GM10248 (cell line): ENCODE measurements around the gene KCNQ1.

ENCODE experiments used
- CTCF ChIA-PET: fragments of 300-600 bp; sonication (Branson Sonifier 250); formaldehyde crosslinking; extraction: SDS; loops from one replicate; lab custom pipeline; 2021; ENCODE audit warnings: antibody characterized with exemption; lab: Yijun Ruan, JAX
- POLR2A ChIA-PET: fragments of 350-650 bp; sonication (Branson Sonifier 250); formaldehyde crosslinking; extraction: SDS; loops from one replicate; lab custom pipeline; 2020; ENCODE audit warnings: antibody characterized with exemption; lab: Yijun Ruan, JAX
- DNase-seq: peaks from one replicate; pipeline ENCODE4 v3.0.0; 2012; ENCODE audit errors: extremely low spot score
- CTCF ChIP-seq: IDR thresholded peaks from 2 replicates; pipeline ENCODE4 v1.5.1; 2012; ENCODE audit warnings: mild to moderate bottlenecking, low read depth; ENCODE audit errors: extremely low read depth, missing control alignments, control extremely low read depth

KCNQ1 gene

GRCh38 chr11:2558861-2559526 is 114.2 kb downstream of the KCNQ1 start:
- ChIA-PET CTCF (no interaction called here), POLR2A (no interaction called here)
- no peak for TF ChIP-seq CTCF
- no peak for DNase-seq

GRCh38 chr11:2559527-2560311 is 114.9 kb downstream of the KCNQ1 start:
- TF ChIP-seq CTCF: no peak
- POLR2A ChIA-PET: no interaction called here
- CTCF ChIA-PET: no interaction called here
- DNase-seq: no peak

GRCh38 chr11:2561696-2562581 is 117.1 kb downstream of the KCNQ1 start:
- CTCF ChIA-PET: no interaction called here
- no peak for DNase-seq
- POLR2A ChIA-PET: no interaction called here
- TF ChIP-seq CTCF: no peak

GRCh38 chr11:2562890-2563212 is 118.0 kb downstream of the KCNQ1 start:
- CTCF ChIA-PET: no interaction called here

DNA sequence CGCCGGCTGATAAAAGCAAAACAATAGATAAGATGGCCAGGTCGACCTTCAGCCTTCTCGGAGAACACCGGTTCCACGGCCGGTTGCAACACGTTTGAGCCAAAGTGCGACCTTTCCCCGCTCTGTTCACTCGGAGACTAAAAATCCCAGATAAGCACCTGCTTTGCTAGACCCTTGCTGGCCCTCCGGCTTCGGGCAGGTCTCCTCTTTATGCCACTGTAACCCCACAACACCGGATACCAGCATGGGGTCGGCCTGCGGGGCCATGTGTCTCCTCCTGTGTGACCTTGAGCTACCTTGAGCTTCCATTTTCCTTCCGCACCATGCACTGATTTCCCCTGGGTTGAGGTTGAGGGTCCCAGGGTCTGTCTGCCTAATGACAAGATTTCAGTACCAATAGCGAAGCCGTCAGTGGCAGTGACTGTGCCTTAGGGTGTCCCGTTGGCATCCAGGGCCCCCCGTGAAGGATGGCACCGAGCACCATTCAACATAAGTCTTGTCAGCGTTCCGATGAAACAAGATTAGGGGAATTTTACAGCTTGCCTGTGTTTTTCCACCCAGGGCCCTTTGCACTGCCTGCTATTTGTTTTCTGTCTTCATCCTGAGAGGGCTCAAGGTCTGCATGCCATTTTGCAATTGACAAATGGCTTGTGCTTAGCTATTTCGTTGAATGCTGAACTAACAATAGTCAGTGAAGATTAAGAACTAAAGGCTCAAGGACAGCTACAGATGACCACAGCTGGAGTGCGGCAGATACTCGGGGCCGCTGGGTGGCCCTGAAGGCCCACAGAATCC is 118.6 kb downstream of the KCNQ1 start:
- no peak for DNase-seq
- TF ChIP-seq CTCF: no peak
- POLR2A ChIA-PET: no interaction called here
- CTCF ChIA-PET: no interaction called here

More at GRCh38 chr11:2562890-2563212, 118.0 kb downstream of the KCNQ1 start:
- DNase-seq: no peak
- POLR2A ChIA-PET: no interaction called here
- no peak for TF ChIP-seq CTCF
